Right renal pelvis (tissue), 4 donors: Measurements from ENCODE around the gene GALNT8. TPM values are rescaled to one million over a fixed set of nuclear protein-coding genes. Genes with fewer than 3 reads are reported as not detected.

ENCODE experiments used
- DNase-seq, 4 donors: peaks; one replicate each; pipeline ENCODE4 v3.0.0-alpha.2; 2013; ENCODE audit warnings: low read depth in 4 of 4, low spot score in 3 of 4, missing footprints in 1 of 4
- polyA plus RNA-seq, 4 donors: library from polyadenylated mRNA; unstranded; fragments of 120-200 nt; gene quantifications; one replicate each; pipeline ENCODE4 v1.2.1, GENCODE V29; 2013; ENCODE audit not compliant: insufficient read length in 4 of 4

Gene GALNT8
- polyA plus RNA-seq, 4 donors: 2.7 to 3.3 (median 3.1) TPM

GRCh38 chr12:4794491-4794890 is 74.3 kb downstream of the GALNT8 start:
- no peak for DNase-seq

DNA sequence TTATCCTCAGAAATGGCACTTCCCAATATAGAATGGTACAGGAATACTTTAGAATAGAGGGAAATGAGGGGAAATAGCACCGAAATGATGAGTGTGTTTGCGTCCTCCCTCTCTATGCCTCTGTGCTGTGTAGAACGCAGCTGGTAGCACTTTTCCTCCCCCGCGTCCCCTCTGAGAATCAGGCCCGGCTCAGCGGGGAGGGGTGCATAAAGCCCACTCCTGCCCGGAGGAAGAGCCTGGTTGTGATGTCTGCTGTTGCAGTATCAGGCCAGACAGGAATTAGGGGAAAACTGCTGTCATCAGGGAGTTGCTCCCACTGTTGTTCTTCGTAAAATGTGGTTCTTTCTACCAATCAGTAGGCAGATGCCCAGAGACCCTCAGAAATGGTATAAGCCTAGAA is 76.0 kb downstream of the GALNT8 start:
- no peak for DNase-seq

DNA sequence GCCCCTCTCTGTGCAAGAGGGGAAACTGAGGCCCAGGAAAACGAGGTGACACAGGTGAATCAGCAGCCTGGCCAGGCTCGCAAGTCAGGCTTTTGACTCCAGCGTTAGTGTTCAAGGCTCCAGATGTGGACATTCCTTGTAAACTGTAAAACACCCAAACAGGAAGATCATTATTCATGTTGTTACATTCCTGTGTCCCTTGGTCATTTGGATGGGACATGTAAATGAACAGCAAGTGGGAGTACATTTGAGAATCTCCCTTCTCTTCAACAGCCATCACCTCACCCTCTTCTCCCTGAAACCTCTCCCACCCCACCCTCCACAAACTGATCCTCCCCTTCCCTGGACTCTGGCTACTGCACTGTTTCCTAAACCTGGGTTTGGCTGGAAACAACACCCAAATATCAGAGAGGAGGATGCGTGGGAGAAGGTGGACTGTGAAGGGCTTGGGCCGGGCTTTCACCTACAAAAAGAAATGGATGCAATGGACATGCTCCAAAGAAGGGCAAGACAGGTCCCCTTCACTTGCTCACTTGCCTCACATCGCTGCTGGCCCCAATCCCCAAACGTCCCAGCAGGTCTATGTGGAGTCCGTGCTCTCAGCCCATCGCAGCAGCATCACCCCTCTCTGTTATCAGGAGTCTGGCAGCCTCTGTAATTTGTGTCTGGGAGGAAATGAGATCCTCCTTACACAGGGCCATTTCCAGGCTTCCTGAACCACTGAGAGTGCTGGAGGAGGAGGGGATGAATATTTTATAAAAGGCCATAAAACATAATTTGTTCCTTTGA is 76.7 kb downstream of the GALNT8 start:
- DNase-seq: no peak

GRCh38 chr12:4800555-4800954 is 80.4 kb downstream of the GALNT8 start:
- DNase-seq: no peak

- no peak for DNase-seq
These were observed 82.6 kb downstream of the GALNT8 start for GRCh38 chr12:4802841-4803240.

DNA sequence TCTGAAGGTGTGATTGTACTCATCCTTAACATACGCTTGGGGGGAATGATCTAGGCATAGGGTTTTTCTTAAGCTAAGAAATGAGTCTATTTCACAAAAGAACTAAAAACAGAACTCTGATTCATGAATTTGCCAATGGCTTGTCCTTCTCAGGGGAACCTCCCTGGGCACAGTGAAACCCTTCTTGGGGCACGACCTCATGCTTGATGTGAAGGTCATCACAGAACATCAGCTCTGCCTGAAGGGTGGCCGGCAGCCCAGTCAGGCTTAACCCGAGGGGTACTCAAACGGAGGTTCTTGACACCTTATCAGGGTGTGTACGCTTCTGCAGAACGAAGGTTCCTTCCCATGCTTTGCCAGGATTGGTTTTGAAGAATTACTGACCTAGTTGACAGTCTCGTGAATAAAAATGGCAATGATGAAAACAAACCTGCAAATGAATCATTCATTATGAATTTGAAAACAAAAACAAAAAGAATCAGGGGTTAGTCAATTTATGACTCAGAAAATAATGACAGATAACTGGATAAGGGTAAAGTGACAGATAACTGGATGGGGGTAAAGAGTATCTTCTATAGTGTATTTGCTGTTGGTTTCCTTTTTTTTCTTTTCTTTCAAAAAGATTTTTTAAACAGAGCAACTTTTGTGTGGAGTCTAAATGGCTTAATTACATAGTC is 86.4 kb downstream of the GALNT8 start:
- no peak for DNase-seq

- DNase-seq: no peak
These were observed 87.0 kb downstream of the GALNT8 start for GRCh38 chr12:4807116-4807783.

DNA sequence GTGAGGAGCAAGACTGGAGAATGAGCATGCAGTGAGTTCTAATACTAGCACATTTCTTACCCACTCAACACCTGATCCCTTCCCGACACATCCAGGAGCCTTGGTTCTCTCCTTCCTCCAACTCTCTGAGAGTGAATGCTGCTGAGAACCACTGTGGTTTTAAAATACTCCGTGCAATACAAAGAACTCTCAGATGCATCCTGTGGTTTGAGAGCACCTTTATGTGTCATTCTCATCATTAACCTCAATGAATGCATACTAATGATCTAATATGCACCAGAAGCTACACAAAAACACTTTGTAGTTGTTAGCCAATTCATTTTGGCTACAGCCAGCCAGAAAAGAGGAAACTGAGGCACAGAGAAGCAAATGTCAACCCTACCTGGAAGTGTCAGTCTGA is 87.6 kb downstream of the GALNT8 start:
- no peak for DNase-seq

- no peak for DNase-seq
These were observed 88.8 kb downstream of the GALNT8 start for GRCh38 chr12:4809013-4809448.

DNA sequence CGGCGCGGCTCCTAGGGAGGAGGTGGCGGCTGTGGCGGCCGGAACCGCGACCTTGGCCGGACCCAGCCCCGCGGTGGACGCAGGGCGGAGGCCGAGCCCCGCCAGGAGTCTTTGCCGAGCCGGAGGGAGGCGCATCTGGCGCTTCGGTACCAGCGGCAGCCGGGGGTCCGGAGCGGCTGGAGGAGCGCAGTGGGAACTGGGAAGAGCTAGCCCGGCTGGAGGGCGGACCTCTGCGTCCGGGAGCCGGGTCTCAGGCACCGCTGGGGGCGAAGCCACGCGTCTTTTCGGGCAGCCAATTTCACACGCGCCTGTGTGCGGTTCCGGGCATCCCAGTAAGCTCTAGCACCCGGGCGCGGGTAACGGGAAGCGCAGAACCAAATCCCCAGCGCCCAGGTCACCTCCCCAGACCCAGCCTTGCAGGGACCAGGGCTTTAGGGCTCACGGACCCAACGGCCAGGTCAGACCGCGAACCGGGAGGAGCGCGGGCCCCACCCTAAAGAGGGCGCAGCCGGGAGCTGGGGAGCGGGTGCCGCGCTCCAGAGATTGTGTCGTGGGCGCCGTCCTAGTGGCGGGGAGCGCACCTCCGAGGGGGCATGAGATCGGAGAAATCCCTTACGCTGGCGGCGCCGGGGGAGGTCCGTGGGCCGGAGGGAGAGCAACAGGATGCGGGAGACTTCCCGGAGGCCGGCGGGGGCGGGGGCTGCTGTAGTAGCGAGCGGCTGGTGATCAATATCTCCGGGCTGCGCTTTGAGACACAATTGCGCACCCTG is 89.4 kb downstream of the GALNT8 start:
- no peak for DNase-seq

GRCh38 chr12:4810219-4810671 is 90.0 kb downstream of the GALNT8 start:
- no peak for DNase-seq

DNA sequence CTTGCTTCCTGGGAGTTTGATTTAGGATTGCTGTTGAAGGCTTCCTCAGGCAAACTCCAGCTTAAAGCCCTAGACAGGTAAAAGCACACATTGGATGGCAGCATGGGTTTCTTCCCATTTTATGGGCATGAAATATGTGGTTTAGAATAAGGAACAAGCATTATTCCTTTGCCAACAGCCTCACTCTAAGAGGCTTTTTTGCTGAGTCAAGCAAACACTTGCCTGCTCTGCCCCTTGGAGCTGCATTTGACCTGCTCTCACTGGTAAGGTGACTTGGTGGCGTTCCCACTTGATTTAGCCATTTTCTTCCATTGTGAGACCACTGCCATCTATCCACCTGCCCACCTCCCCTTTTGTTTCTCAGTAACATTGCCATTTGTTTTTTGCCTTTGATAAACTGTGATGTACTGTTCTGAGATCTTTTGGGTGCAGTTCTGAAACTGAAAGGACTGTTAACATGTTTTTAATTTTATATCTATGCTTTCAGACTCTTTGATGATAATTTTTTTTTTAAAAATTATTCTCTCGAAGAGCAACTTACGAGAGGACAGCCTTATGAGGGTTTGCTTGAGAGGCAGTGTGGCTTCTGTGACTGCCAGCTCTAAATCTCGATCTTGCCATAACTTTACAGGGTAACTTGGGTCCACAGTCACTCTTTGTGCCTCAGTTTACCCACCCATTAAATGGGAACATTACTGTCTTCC is 92.6 kb downstream of the GALNT8 start:
- no peak for DNase-seq

DNA sequence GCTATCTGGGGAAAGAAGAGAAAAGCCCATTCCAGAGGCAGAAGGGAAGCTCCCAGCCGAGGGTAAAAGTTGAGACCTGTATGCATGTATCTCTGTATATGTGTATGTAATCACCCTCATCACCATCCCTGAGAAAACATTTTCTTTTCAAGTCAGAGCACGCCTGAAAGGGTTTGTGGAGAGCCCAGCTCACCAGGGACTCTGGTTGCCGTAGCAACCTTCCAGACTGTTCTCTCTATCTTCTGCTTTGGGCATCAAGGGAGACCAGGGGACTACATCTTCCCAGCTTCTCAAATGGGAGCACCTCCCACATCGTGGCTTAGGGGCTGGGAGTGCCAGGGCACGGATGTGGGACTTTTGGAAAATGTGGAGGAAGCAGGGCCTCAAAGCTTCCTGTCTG is 93.5 kb downstream of the GALNT8 start:
- DNase-seq: no peak

GRCh38 chr12:4814485-4814884 is 94.3 kb downstream of the GALNT8 start:
- DNase-seq: no peak

DNA sequence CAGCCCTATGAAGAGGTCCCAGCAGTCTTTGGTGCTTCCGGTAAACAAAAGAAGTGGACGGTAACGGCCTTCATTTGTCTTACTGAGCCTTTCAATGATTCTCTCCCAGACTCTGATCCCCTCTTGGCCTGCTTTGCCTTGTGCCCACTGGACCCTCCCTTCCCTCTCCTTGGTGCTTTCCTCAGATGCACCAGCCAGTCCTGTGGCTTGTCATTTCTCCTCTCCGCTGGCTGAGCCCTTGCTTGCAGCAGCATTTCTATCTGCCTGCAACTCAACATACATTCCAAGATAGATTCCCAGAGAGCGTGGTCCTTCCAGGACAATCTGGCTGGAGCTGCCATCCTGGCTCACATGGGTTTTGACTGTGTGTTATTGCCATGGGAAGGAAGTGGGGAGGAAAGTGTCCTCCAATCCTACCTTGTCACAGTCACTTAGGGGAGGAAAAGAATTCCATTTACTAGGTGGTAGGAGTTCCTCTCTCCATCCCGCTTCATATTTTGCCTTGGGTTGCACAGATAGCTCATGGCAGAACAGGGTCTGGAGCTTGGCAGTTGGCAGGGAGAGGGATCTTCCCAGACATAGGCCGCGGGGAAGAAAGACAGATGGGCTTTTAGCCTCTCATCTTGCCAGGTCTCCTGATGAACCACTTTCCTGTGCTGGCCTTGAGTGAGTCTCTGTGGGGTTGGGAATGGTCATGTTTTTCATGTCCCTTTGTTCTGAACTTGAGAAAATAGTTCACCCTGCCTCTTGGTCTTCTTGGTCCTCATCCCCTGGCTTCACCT is 96.7 kb downstream of the GALNT8 start:
- DNase-seq: no peak

- DNase-seq: no peak
These were observed 97.7 kb downstream of the GALNT8 start for GRCh38 chr12:4817880-4818279.

DNA sequence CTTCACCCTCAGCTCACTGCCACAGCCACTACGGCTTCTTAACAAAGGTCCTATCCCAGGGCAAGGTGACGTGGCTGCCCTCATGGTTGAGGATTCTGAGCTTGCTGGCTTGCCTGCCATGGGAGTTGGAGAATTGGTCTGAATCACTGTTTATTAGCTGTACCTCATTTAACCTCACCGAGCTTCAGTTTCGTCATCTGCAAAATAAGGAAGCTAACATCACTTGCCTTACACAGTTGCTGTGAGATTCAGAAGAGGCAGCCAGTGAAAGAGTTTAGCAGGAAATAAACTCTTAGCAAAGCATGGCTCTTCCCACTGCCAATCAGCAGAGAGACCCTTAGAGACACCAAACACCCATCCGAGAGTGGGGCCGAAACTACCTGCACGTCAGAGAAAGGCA is 99.5 kb downstream of the GALNT8 start:
- DNase-seq: no peak

DNA sequence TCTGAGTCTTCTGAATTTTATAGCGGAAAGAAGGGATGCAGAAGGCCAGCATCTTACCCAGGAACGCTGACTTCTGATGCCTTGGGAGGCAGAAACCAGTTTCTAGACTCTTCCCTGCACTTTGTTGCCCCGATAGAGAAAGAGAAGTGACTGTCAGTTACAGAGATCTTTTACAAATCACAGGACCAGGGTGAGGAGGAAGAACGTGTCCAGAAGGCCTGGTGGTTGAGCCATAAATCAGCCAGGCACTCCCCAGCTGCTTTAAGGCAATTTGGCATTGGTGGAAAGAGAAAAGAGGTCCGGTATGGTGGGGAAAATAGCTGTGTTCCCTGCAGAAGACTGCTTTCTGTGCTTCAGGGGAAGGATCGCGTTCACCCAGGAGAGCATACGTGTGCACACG is 100.8 kb downstream of the GALNT8 start:
- DNase-seq: no peak
